ENCODE data around the gene CA9. TPM values are rescaled to one million over a fixed set of nuclear protein-coding genes. Genes with fewer than 3 reads are reported as not detected.

The CA9 gene
- total and polyA plus RNA-seq, 9 of the 15 experiments (the other 6 are each of a cell fraction or from before 2014, with no cell fraction given), result 0.15 to 10.6 (median 0.60) TPM; not detected in 4

DNA sequence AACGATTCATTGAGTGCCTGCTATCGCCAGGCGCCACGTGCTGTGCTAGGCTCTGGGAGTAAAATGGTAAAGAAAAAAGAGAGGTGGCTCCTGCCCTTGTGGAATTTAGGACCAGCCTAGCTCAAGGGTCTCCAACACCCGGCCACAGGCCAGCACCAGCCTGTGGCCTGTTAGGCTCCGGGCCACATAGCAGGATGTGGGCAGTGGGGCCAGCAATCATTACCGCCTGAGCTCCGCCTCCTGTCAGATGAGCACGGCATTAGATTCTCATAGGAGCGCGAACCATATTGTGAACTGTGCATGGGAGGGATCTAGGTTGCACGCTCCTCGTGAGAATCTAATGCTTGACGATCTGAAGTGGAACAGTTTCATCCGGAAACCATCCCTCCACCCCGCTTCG lies 17.4 kb upstream of the CA9 start:
- Histone ChIP-seq H3K4me2 (ENCODE audit: insufficient read depth, low read length) (peak overlapping the region; percentile 96; the same call in 1 of the 2 replicates), H3K9ac (ENCODE audit: insufficient read depth in 1 of 2, low read depth in 2 of 2, low read length in 2 of 2) (no peak overlapping the region), H3K27me3 (ENCODE audit: control insufficient read depth in 2 of 2, insufficient read depth in 2 of 2, low read length in 2 of 2) (no peaks in the 10 kb centered on the region), H3K79me2 (ENCODE audit: control insufficient read depth, insufficient read depth, low read length) (peaks cover 8% of the 10 kb centered on the region; the same call in 2 of the 3 replicates), H3K36me3 (ENCODE audit: control insufficient read depth, insufficient read depth, low read length) (peaks cover 15% of the 10 kb centered on the region; the same call in 1 of the 3 replicates), H3K9me3 (replicated peaks; ENCODE audit: control insufficient read depth, insufficient read depth, low read depth, low read length) (no peaks in the 10 kb centered on the region), H3K9me1 (ENCODE audit: control insufficient read depth, insufficient read depth, low read length) (no peaks in the 10 kb centered on the region), H3K27ac (ENCODE audit: extremely low read depth, low read depth, low read length) (no peak overlapping the region), H3K4me1 (replicated peaks in 1 of 2; ENCODE audit: control insufficient read depth in 2 of 2, insufficient read depth in 2 of 2, low read length in 2 of 2) (peaks cover 11 to 21% of the 10 kb centered on the region in 2 experiments; a peak in 4 of 5 replicates), H3K4me3 (no peak overlapping the region), H2AFZ (ENCODE audit: low read depth, low read length) (peak overlapping the region; percentile 99), H4K20me1 (replicated peaks; ENCODE audit: control insufficient read depth, insufficient read depth, low read length) (no peaks in the 10 kb centered on the region)
- DNase-seq (ENCODE audit: extremely low read depth in 1 of 4, low spot score in 3 of 4) (no peak), ATAC-seq (no peak), FAIRE-seq (no peak)
- intact Hi-C loops (cut with micrococcal nuclease), result loop anchor here (2.0 to 5.0 kb wide), 3 partner anchors 41 to 76 kb away; partner anchors contain the start of genes CREB3, TESK1 and TLN1
- POLR2A ChIA-PET, result interaction anchor here (0.7 to 2.6 kb wide), 6 partner anchors 9 to 133 kb away, joined by 3 to 14 read pairs (median 3); no protein-coding TSS in a partner anchor
- CTCF ChIA-PET (ENCODE audit: low intra/inter-chr PET ratio), result no interaction called here
- WGBS (ENCODE audit: insufficient coverage, low coverage, missing lambda C conversion rate), result 68% methylated on average over 10 of the region's 17 CpGs
- in situ Hi-C loops (cut with MboI), result no loop called here
- TF ChIP-seq, protein P1, sequence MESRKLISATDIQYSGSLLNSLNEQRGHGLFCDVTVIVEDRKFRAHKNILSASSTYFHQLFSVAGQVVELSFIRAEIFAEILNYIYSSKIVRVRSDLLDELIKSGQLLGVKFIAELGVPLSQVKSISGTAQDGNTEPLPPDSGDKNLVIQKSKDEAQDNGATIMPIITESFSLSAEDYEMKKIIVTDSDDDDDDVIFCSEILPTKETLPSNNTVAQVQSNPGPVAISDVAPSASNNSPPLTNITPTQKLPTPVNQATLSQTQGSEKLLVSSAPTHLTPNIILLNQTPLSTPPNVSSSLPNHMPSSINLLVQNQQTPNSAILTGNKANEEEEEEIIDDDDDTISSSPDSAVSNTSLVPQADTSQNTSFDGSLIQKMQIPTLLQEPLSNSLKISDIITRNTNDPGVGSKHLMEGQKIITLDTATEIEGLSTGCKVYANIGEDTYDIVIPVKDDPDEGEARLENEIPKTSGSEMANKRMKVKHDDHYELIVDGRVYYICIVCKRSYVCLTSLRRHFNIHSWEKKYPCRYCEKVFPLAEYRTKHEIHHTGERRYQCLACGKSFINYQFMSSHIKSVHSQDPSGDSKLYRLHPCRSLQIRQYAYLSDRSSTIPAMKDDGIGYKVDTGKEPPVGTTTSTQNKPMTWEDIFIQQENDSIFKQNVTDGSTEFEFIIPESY (CRISPR knock-in tag; IDR thresholded peaks at IDR 0.05), result peak; percentile 54; the same call in 1 of the 2 replicates
- TF ChIP-seq, protein P2, sequence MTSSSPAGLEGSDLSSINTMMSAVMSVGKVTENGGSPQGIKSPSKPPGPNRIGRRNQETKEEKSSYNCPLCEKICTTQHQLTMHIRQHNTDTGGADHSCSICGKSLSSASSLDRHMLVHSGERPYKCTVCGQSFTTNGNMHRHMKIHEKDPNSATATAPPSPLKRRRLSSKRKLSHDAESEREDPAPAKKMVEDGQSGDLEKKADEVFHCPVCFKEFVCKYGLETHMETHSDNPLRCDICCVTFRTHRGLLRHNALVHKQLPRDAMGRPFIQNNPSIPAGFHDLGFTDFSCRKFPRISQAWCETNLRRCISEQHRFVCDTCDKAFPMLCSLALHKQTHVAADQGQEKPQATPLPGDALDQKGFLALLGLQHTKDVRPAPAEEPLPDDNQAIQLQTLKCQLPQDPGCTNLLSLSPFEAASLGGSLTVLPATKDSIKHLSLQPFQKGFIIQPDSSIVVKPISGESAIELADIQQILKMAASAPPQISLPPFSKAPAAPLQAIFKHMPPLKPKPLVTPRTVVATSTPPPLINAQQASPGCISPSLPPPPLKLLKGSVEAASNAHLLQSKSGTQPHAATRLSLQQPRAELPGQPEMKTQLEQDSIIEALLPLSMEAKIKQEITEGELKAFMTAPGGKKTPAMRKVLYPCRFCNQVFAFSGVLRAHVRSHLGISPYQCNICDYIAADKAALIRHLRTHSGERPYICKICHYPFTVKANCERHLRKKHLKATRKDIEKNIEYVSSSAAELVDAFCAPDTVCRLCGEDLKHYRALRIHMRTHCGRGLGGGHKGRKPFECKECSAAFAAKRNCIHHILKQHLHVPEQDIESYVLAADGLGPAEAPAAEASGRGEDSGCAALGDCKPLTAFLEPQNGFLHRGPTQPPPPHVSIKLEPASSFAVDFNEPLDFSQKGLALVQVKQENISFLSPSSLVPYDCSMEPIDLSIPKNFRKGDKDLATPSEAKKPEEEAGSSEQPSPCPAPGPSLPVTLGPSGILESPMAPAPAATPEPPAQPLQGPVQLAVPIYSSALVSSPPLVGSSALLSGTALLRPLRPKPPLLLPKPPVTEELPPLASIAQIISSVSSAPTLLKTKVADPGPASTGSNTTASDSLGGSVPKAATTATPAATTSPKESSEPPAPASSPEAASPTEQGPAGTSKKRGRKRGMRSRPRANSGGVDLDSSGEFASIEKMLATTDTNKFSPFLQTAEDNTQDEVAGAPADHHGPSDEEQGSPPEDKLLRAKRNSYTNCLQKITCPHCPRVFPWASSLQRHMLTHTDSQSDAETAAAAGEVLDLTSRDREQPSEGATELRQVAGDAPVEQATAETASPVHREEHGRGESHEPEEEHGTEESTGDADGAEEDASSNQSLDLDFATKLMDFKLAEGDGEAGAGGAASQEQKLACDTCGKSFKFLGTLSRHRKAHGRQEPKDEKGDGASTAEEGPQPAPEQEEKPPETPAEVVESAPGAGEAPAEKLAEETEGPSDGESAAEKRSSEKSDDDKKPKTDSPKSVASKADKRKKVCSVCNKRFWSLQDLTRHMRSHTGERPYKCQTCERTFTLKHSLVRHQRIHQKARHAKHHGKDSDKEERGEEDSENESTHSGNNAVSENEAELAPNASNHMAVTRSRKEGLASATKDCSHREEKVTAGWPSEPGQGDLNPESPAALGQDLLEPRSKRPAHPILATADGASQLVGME (CRISPR knock-in tag; IDR thresholded peaks at IDR 0.05), result no peak
- TF ChIP-seq NR1H2 (CRISPR knock-in tag; IDR thresholded peaks at IDR 0.05), result no peak
- no TSS peak for BruUV-seq (replicated peaks)

Data from K562 (cell line).